ENCODE data around the gene FADS2.

The FADS2 gene

GRCh38 chr11:61868571-61869428 lies 40.7 kb downstream of the FADS2 start:
- Histone ChIP-seq H3K4me3 (ENCODE audit: low read depth, low read length) (peak overlapping the region; percentile 30), H4K8ac (ENCODE audit: low read depth, low read length) (no peak overlapping the region), H4K91ac (ENCODE audit: low read depth, low read length) (no peak overlapping the region), H4K12ac (ENCODE audit: low read depth, low read length) (no peak overlapping the region), H3K79me1 (ENCODE audit: low read length) (no peaks in the 10 kb centered on the region), H3K27me3 (ENCODE audit: insufficient read depth, low read length) (no peaks in the 10 kb centered on the region), H3K14ac (ENCODE audit: low read length) (no peak overlapping the region), H3K27ac (ENCODE audit: low read depth, low read length) (no peak overlapping the region), H3K79me2 (ENCODE audit: control insufficient read depth, insufficient read depth, low read length, poor library complexity) (no peaks in the 10 kb centered on the region), H3K4me2 (ENCODE audit: low read length) (no peak overlapping the region), H3K36me3 (ENCODE audit: control insufficient read depth in 1 of 2, insufficient read depth in 2 of 2, low read length in 2 of 2) (peaks cover 31% of the 10 kb centered on the region in 2 experiments), H3K4me1 (ENCODE audit: control insufficient read depth in 1 of 2, insufficient read depth in 2 of 2, low read length in 2 of 2) (peaks cover 0 to 12% of the 10 kb centered on the region in 2 experiments), H3K9me3 (ENCODE audit: insufficient read depth, low read depth, low read length) (no peaks in the 10 kb centered on the region), H2BK120ac (ENCODE audit: insufficient read depth, low read length, poor library complexity) (no peak overlapping the region), H2BK12ac (ENCODE audit: low read length) (no peak overlapping the region), H2AFZ (ENCODE audit: insufficient read depth, low read length, poor library complexity) (no peak overlapping the region), H2AK5ac (ENCODE audit: low read length) (no peak overlapping the region), H3K9ac (ENCODE audit: low read length) (no peak overlapping the region), H2BK5ac (ENCODE audit: low read depth, low read length, poor library complexity) (no peak overlapping the region), H3K18ac (ENCODE audit: low read length) (no peak overlapping the region), H3K4ac (ENCODE audit: low read depth, low read length) (no peak overlapping the region), H3K23ac (ENCODE audit: low read length) (no peak overlapping the region)
- no peak for DNase-seq
- no CpG with 5 or more reads among the region's 14 CpGs for WGBS (ENCODE audit: extremely low coverage, insufficient coverage, insufficient read length)

GRCh38 chr11:61869429-61869707 lies 41.3 kb downstream of the FADS2 start:
- Histone ChIP-seq H4K12ac (ENCODE audit: low read depth, low read length) (no peak overlapping the region), H3K14ac (ENCODE audit: low read length) (no peak overlapping the region), H2AK5ac (ENCODE audit: low read length) (no peak overlapping the region), H3K4me2 (ENCODE audit: low read length) (no peak overlapping the region), H2BK120ac (ENCODE audit: insufficient read depth, low read length, poor library complexity) (no peak overlapping the region), H3K4me3 (ENCODE audit: low read depth, low read length) (no peak overlapping the region), H3K18ac (ENCODE audit: low read length) (no peak overlapping the region), H4K91ac (ENCODE audit: low read depth, low read length) (no peak overlapping the region), H3K4me1 (ENCODE audit: control insufficient read depth in 1 of 2, insufficient read depth in 2 of 2, low read length in 2 of 2) (peaks cover 0 to 12% of the 10 kb centered on the region in 2 experiments), H3K27ac (ENCODE audit: low read depth, low read length) (no peak overlapping the region), H3K9me3 (ENCODE audit: insufficient read depth, low read depth, low read length) (no peaks in the 10 kb centered on the region), H2AFZ (ENCODE audit: insufficient read depth, low read length, poor library complexity) (no peak overlapping the region), H3K79me2 (ENCODE audit: control insufficient read depth, insufficient read depth, low read length, poor library complexity) (no peaks in the 10 kb centered on the region), H4K8ac (ENCODE audit: low read depth, low read length) (no peak overlapping the region), H3K36me3 (ENCODE audit: control insufficient read depth in 1 of 2, insufficient read depth in 2 of 2, low read length in 2 of 2) (peaks cover 27 to 29% of the 10 kb centered on the region in 2 experiments), H3K4ac (ENCODE audit: low read depth, low read length) (no peak overlapping the region), H2BK5ac (ENCODE audit: low read depth, low read length, poor library complexity) (no peak overlapping the region), H3K27me3 (ENCODE audit: insufficient read depth, low read length) (no peaks in the 10 kb centered on the region), H3K23ac (ENCODE audit: low read length) (no peak overlapping the region), H3K79me1 (ENCODE audit: low read length) (no peaks in the 10 kb centered on the region), H3K9ac (ENCODE audit: low read length) (no peak overlapping the region), H2BK12ac (ENCODE audit: low read length) (no peak overlapping the region)
- no peak for DNase-seq
- WGBS (ENCODE audit: extremely low coverage, insufficient coverage, insufficient read length), result no CpG with 5 or more reads among the region's 4 CpGs

- WGBS (ENCODE audit: extremely low coverage, insufficient coverage, insufficient read length), result no CpG with 5 or more reads among the region's 21 CpGs
- DNase-seq, result no peak
These were observed 41.8 kb downstream of the FADS2 start for GRCh38 chr11:61869708-61870451.

GRCh38 chr11:61870541-61871031 lies 42.5 kb downstream of the FADS2 start:
- H2BK12ac ChIP-seq (ENCODE audit: low read length), result no peak overlapping the region
- WGBS (ENCODE audit: extremely low coverage, insufficient coverage, insufficient read length), result no CpG with 5 or more reads among the region's 10 CpGs

More at GRCh38 chr11:61869708-61870451, 41.8 kb downstream of the FADS2 start:
- Histone ChIP-seq H4K8ac (ENCODE audit: low read depth, low read length) (no peak overlapping the region), H2BK5ac (ENCODE audit: low read depth, low read length, poor library complexity) (no peak overlapping the region), H3K4me3 (ENCODE audit: low read depth, low read length) (no peak overlapping the region), H3K27me3 (ENCODE audit: insufficient read depth, low read length) (no peaks in the 10 kb centered on the region), H3K27ac (ENCODE audit: low read depth, low read length) (no peak overlapping the region), H3K4ac (ENCODE audit: low read depth, low read length) (no peak overlapping the region), H2BK12ac (ENCODE audit: low read length) (no peak overlapping the region), H2AK5ac (ENCODE audit: low read length) (no peak overlapping the region), H3K36me3 (ENCODE audit: control insufficient read depth in 1 of 2, insufficient read depth in 2 of 2, low read length in 2 of 2) (peaks cover 23 to 26% of the 10 kb centered on the region in 2 experiments), H3K4me2 (ENCODE audit: low read length) (no peak overlapping the region), H3K4me1 (ENCODE audit: control insufficient read depth in 1 of 2, insufficient read depth in 2 of 2, low read length in 2 of 2) (peaks cover 0 to 12% of the 10 kb centered on the region in 2 experiments), H3K23ac (ENCODE audit: low read length) (no peak overlapping the region), H3K79me2 (ENCODE audit: control insufficient read depth, insufficient read depth, low read length, poor library complexity) (no peaks in the 10 kb centered on the region), H3K79me1 (ENCODE audit: low read length) (no peaks in the 10 kb centered on the region), H3K18ac (ENCODE audit: low read length) (no peak overlapping the region), H3K14ac (ENCODE audit: low read length) (no peak overlapping the region), H3K9me3 (ENCODE audit: insufficient read depth, low read depth, low read length) (no peaks in the 10 kb centered on the region), H3K9ac (ENCODE audit: low read length) (no peak overlapping the region), H4K12ac (ENCODE audit: low read depth, low read length) (no peak overlapping the region), H2BK120ac (ENCODE audit: insufficient read depth, low read length, poor library complexity) (no peak overlapping the region), H2AFZ (ENCODE audit: insufficient read depth, low read length, poor library complexity) (no peak overlapping the region), H4K91ac (ENCODE audit: low read depth, low read length) (no peak overlapping the region)

More at GRCh38 chr11:61870541-61871031, 42.5 kb downstream of the FADS2 start:
- Histone ChIP-seq H3K27ac (ENCODE audit: low read depth, low read length) (no peak overlapping the region), H3K4me1 (ENCODE audit: control insufficient read depth in 1 of 2, insufficient read depth in 2 of 2, low read length in 2 of 2) (peaks cover 0 to 12% of the 10 kb centered on the region in 2 experiments), H4K8ac (ENCODE audit: low read depth, low read length) (no peak overlapping the region), H3K36me3 (ENCODE audit: control insufficient read depth in 1 of 2, insufficient read depth in 2 of 2, low read length in 2 of 2) (peaks cover 16 to 19% of the 10 kb centered on the region in 2 experiments), H3K27me3 (ENCODE audit: insufficient read depth, low read length) (no peaks in the 10 kb centered on the region), H2BK120ac (ENCODE audit: insufficient read depth, low read length, poor library complexity) (no peak overlapping the region), H4K91ac (ENCODE audit: low read depth, low read length) (no peak overlapping the region), H3K4me3 (ENCODE audit: low read depth, low read length) (no peak overlapping the region), H4K12ac (ENCODE audit: low read depth, low read length) (no peak overlapping the region), H2AK5ac (ENCODE audit: low read length) (no peak overlapping the region), H3K14ac (ENCODE audit: low read length) (no peak overlapping the region), H3K18ac (ENCODE audit: low read length) (no peak overlapping the region), H3K79me1 (ENCODE audit: low read length) (no peaks in the 10 kb centered on the region), H2BK5ac (ENCODE audit: low read depth, low read length, poor library complexity) (no peak overlapping the region), H3K79me2 (ENCODE audit: control insufficient read depth, insufficient read depth, low read length, poor library complexity) (no peaks in the 10 kb centered on the region), H3K4ac (ENCODE audit: low read depth, low read length) (no peak overlapping the region), H2AFZ (ENCODE audit: insufficient read depth, low read length, poor library complexity) (no peak overlapping the region), H3K9ac (ENCODE audit: low read length) (no peak overlapping the region), H3K4me2 (ENCODE audit: low read length) (no peak overlapping the region), H3K9me3 (ENCODE audit: insufficient read depth, low read depth, low read length) (no peaks in the 10 kb centered on the region), H3K23ac (ENCODE audit: low read length) (no peak overlapping the region)
- DNase-seq, result peak in 1 of 2 donors; percentile 24
